ENCODE data around the gene TBCD.

TBCD gene

GRCh38 chr17:82832411-82832810 lies 80.5 kb downstream of the TBCD start:
- no peak for DNase-seq (ENCODE audit: low read depth, low spot score)

- no peak for DNase-seq (ENCODE audit: low read depth, low spot score)
Observed at GRCh38 chr17:82832881-82833475, 81.1 kb downstream of the TBCD start.

GRCh38 chr17:82835122-82835521 lies 83.3 kb downstream of the TBCD start:
- DNase-seq (ENCODE audit: low read depth, low spot score): no peak

- no peak for DNase-seq (ENCODE audit: low read depth, low spot score)
Observed at GRCh38 chr17:82835766-82836512, 84.1 kb downstream of the TBCD start.

- DNase-seq (ENCODE audit: low read depth, low spot score): no peak
Observed at GRCh38 chr17:82836823-82837357, 85.0 kb downstream of the TBCD start.

- DNase-seq (ENCODE audit: low read depth, low spot score): no peak
Observed at GRCh38 chr17:82837586-82838320, 85.9 kb downstream of the TBCD start.

- no peak for DNase-seq (ENCODE audit: low read depth, low spot score)
Observed at GRCh38 chr17:82838386-82839063, 86.7 kb downstream of the TBCD start.

- DNase-seq (ENCODE audit: low read depth, low spot score): no peak
Observed at GRCh38 chr17:82839617-82840292, 87.9 kb downstream of the TBCD start, which contains the start of gene ZNF750. Gene ZNF750, minus strand, starts transcription at chr17:82840022. Its CDS starts 7,568 bp downstream, at chr17:82832454.

GRCh38 chr17:82840431-82840831 lies 88.6 kb downstream of the TBCD start:
- no peak for DNase-seq (ENCODE audit: low read depth, low spot score)

- DNase-seq (ENCODE audit: low read depth, low spot score): no peak
Observed at GRCh38 chr17:82841921-82842596, 90.2 kb downstream of the TBCD start.

GRCh38 chr17:82843904-82844680 lies 92.2 kb downstream of the TBCD start:
- DNase-seq (ENCODE audit: low read depth, low spot score): no peak

- no peak for DNase-seq (ENCODE audit: low read depth, low spot score)
Observed at GRCh38 chr17:82844796-82845162, 92.9 kb downstream of the TBCD start.

- DNase-seq (ENCODE audit: low read depth, low spot score): no peak
Observed at GRCh38 chr17:82845163-82845807, 93.4 kb downstream of the TBCD start.

GRCh38 chr17:82846061-82846691 lies 94.3 kb downstream of the TBCD start:
- DNase-seq (ENCODE audit: low read depth, low spot score): no peak

GRCh38 chr17:82848022-82848592 lies 96.2 kb downstream of the TBCD start:
- DNase-seq (ENCODE audit: low read depth, low spot score): no peak

GRCh38 chr17:82849076-82849945 lies 97.4 kb downstream of the TBCD start:
- no peak for DNase-seq (ENCODE audit: low read depth, low spot score)

GRCh38 chr17:82851381-82851780 lies 99.5 kb downstream of the TBCD start:
- no peak for DNase-seq (ENCODE audit: low read depth, low spot score)

- no peak for DNase-seq (ENCODE audit: low read depth, low spot score)
Observed at GRCh38 chr17:82854226-82854625, 102.4 kb downstream of the TBCD start.

All from iPS DF 19.7 (cell line).